Peyer's patch (tissue), 4 donors: ENCODE measurements around the gene NFKB1.

Experiments used
- POLR2A ChIP-seq, 2 donors: fragments of 450-650 bp; IDR thresholded peaks; one replicate each; pipeline ENCODE4 v1.5.1; 2017; ENCODE audit warnings: antibody characterized with exemption in 2 of 2, mild to moderate bottlenecking in 2 of 2, moderate library complexity in 2 of 2
- TF ChIP-seq, protein P1 (sequence below), 6 experiments: fragments of 450-650 bp in 4 of 6; fragments of 200-600 bp in 2 of 6; sonication (generic) in 1 of 6; IDR thresholded peaks; one replicate each; pipeline ENCODE4 v1.5.1; 2017 to 2019; ENCODE audit warnings: antibody characterized with exemption in 6 of 6, mild to moderate bottlenecking in 3 of 6, moderate library complexity in 1 of 6

DNA sequence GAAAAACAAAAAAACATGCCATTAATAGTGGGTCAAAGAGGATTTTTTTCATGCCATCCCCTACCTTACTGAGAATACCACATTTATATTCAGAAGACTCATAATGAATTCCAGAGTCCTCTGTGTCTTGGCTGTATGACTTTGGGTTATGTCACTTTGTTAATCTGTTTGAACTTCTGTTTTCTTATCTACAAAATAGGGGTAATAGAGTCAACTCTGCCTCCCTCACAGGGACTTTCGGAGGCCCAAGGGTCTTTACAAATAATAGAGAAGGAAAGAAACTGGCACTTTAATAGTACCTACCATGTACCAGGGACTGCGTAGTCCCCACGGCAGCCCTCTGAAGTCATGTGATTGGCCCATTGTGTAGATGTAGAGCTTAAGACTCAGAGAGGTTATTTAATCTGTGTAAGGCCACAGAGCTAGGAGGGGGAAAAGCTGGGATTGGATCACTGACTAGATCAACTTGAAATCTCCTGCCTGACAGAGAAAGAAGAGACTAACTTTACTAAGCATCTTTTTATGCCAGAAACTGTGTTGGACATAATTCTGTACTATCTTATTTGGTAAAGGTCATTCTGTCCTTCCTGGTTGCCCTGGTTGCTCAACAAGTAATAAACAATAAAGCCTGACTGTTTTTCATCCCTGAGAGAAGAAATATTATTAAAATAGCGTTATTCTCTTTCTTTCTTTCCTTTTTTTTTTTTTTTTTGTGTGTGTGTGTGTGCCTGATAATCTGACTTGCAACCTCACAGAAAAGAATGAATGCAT is 59.6 kb downstream of the NFKB1 start:
- TF ChIP-seq, protein P1, sequence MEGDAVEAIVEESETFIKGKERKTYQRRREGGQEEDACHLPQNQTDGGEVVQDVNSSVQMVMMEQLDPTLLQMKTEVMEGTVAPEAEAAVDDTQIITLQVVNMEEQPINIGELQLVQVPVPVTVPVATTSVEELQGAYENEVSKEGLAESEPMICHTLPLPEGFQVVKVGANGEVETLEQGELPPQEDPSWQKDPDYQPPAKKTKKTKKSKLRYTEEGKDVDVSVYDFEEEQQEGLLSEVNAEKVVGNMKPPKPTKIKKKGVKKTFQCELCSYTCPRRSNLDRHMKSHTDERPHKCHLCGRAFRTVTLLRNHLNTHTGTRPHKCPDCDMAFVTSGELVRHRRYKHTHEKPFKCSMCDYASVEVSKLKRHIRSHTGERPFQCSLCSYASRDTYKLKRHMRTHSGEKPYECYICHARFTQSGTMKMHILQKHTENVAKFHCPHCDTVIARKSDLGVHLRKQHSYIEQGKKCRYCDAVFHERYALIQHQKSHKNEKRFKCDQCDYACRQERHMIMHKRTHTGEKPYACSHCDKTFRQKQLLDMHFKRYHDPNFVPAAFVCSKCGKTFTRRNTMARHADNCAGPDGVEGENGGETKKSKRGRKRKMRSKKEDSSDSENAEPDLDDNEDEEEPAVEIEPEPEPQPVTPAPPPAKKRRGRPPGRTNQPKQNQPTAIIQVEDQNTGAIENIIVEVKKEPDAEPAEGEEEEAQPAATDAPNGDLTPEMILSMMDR (IDR thresholded peaks at IDR 0.05), result no peak
- no peak for TF ChIP-seq POLR2A (IDR thresholded peaks at IDR 0.05)
